Stimulated activated CD4-positive, alpha-beta T cell treated with anti-CD3 and anti-CD28 coated beads, Interleukin-2, amount 100 ng/mL, for 48 hours (primary cell): ENCODE results near the gene KAT7.

Source experiments
- DNase-seq, 2 donors: peaks; one replicate each; pipeline ENCODE4 v3.0.0-alpha.2; 2020

Gene KAT7

DNA sequence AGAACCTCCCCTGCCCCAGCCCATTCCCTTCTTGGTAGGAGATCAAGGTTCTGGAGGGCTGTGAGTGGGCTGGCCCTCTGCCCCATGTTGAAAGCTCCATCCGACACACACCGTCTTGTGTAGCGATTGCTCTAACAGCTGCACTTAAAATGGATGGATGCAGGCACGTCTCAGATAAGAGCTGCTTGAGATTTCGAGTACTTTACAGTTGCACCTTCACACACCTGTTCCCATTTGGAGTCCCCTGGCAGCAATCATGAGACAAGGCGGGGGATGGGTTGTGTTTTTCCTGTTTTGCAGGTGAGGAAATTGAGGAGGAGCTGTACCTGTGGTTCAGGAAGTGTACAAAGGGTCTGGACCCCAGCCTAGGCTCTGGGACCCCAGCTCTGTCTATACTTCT is 85.0 kb downstream of the KAT7 start:
- DNase-seq = no peak

DNA sequence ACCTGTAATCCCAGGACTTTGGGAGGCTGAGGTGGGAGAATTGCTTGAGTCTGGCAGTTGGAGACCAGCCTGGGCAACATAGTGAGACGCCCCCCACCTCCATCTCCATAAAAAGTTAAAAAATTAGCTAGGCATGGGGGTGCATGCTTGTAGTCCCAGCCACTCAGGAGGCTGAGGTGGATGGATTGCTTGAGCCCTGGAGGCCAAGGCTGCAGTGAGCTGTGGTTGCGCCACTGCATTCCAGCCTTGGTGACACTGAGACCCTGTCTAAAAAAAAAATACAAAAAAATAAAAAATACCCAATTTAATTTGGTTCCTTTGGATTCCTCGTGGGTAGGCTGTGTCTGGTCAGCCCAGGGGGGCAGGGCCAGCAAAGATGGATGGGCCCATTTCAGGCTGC is 85.4 kb downstream of the KAT7 start:
- no peak for DNase-seq

GRCh38 chr17:49874911-49875310 is 86.4 kb downstream of the KAT7 start:
- no peak for DNase-seq

DNA sequence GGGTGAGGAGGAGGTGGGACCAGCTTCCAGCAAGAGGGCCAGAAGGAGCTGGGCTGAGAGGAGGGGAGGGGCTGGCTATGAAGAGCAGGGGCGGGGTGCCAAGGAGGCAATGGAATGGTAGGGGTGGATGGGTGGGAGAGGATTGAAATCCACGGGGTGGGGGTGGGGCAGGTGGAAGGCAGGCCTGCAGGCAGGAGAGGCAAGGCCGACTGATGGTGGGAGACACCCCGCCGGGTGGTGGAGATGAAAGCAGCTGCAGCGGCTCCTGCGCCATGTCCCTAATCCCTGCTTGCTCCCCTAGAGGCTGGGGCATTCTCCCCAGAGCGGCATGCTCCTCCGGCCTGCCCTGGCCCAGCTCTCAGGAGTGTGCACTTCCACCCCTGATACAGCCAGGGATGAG is 87.2 kb downstream of the KAT7 start:
- no peak for DNase-seq

- DNase-seq = no peak
Observed at GRCh38 chr17:49878931-49879904, 90.7 kb downstream of the KAT7 start.

DNA sequence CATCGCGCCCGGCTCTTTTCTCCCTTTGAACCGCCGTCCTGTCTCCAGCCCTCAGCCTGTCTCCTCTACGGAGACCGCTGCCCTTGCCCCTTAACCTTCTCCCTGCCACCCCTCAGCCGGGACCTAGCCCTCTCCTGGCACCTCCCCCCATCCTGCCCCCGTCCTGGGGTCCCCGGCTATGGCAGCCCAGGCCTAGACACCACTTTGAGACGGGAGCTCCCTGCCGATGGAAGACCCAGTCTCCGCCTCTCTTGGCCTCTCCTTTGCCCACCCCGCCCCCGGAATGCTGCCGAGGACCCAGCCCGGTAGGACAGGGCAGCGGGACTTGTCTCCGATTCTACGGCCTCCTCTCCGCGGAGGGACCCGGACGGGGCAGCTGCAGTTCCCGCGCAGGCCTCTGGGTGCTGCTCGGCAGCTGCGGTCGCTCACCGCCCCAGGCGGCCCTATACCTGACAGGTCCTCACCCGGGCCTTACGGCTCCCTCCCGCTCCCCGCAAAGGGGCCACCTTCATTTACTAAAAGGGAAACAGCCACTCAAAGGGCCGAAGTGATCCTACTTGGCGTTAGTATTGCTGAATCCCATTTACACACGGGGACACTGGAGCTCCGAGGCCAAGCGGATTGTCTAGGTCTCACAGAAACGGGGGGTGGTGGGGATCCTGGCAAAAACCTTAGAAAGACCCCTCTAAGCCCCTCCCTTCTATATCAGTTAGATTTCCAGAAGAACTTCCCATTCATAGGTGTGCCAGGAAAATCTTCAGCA is 92.0 kb downstream of the KAT7 start:
- DNase-seq = peak; percentile 63 to 79

DNA sequence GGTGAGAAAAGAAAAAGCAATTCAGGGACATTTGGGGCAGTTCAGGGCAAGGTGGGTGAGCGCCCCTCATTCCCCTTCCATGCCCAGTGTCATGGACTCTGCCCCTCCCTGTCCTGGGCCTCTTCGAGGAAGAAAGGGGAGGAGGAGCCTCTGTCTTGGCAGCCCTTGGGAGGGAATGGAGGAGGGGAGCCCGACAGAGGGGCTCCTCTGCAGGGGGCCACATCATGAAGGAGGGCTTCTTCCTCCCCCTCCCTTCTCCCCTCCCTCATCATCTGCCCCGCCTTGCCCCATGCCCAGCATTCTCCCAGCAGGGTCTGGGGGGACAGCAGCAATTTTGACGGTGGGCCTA is 92.5 kb downstream of the KAT7 start:
- DNase-seq = no peak

GRCh38 chr17:49882434-49882833 is 94.0 kb downstream of the KAT7 start:
- DNase-seq = no peak
